Upper lobe of left lung (tissue), 4 donors: ENCODE data around the gene SLC39A2.

ENCODE experiments used
- CTCF ChIP-seq, 6 experiments: fragments of 450-650 bp in 4 of 6; fragments of 200-600 bp in 2 of 6; sonication (generic) in 2 of 6; IDR thresholded peaks; one replicate each; pipeline ENCODE4 v1.5.1; 2016 to 2019; ENCODE audit warnings: antibody characterized with exemption in 6 of 6
- EP300 ChIP-seq, 4 donors: sonication (generic); formaldehyde crosslinking; IDR thresholded peaks; one replicate each; pipeline ENCODE4 v1.5.1; 2017; ENCODE audit warnings: antibody characterized with exemption in 4 of 4, control low read depth in 2 of 4
- POLR2A ChIP-seq, 4 donors: fragments of 450-650 bp; IDR thresholded peaks; one replicate each; pipeline ENCODE4 v1.5.1; 2016 to 2017; ENCODE audit warnings: antibody characterized with exemption in 4 of 4, mild to moderate bottlenecking in 2 of 4
- POLR2AphosphoS5 ChIP-seq, 2 donors: sonication (generic); formaldehyde crosslinking; IDR thresholded peaks; one replicate each; pipeline ENCODE4 v1.5.1; 2017; ENCODE audit warnings: antibody characterized with exemption in 2 of 2

GRCh38 chr14:21032326-21033132 is 33.4 kb downstream of the SLC39A2 start:
- no peak for TF ChIP-seq CTCF (IDR thresholded peaks at IDR 0.05)
- TF ChIP-seq POLR2A (IDR thresholded peaks at IDR 0.05), result no peak
- no peak for TF ChIP-seq POLR2AphosphoS5 (IDR thresholded peaks at IDR 0.05)
- TF ChIP-seq EP300 (IDR thresholded peaks at IDR 0.05), result no peak
